HG02970 (cell line): ENCODE data around the gene STMND1.

ENCODE experiments used
- ATAC-seq: cut with Tn5 transposase; IDR thresholded peaks from one replicate; pipeline ENCODE4 v1.9.1; 2021; ENCODE audit warnings: mild to moderate bottlenecking, moderate library complexity, moderate number of reproducible peaks; ENCODE audit not compliant: unreplicated experiment, low FRiP score

The STMND1 gene

DNA sequence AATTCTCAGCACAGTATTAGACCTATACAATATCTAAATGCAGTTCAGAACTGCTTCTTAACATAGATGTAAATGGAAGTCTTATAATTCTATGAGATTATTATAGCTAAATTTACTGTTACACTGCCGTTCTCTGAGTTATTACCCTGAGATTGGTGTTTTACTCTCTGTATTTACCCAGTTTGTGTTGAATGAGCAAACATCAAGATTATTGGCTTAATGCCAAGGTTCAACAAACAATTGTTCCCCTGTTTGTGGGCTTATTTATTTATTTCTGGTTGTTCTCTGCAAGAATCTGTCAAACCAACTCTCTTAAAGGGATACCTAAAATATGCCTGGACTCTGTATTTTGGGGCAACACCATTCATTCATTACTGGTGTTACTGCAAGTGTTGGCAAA is 5.2 kb upstream of the STMND1 start:
- ATAC-seq = no peak

- no peak for ATAC-seq
Measured at GRCh38 chr6:17097982-17098381, 3.9 kb upstream of the STMND1 start.

GRCh38 chr6:17098538-17098937 is 3.3 kb upstream of the STMND1 start:
- no peak for ATAC-seq

DNA sequence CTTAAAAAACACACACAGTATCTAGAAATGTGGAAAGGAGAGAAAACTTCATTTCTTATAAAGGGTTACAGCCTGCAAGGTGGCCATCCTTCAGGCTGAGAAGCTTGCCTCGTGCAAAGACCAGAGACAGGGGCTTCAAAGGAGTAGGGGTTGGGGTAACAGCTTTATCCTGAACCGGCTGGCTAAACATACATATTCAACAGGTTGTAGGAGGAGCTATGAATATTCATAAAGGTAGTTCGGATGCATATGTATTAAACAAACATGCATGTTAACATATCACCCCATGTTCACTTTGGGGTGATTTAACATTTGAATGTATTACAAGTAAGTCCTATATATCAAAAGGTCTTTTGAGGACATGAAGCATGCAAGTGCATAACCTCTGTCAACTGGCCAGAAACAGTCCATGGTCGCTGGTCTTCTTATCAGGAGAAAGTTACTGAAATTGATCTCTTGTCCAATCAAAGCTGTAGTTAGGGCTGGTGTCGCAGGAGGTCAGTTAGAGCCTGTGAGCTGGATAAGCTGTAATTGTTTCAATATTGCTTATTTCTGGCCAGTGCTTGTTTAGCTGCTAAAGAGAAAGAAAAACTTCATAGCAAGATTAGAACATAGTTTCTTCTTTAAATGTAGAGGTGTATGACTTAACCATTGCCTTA is 2.3 kb upstream of the STMND1 start:
- ATAC-seq = no peak

DNA sequence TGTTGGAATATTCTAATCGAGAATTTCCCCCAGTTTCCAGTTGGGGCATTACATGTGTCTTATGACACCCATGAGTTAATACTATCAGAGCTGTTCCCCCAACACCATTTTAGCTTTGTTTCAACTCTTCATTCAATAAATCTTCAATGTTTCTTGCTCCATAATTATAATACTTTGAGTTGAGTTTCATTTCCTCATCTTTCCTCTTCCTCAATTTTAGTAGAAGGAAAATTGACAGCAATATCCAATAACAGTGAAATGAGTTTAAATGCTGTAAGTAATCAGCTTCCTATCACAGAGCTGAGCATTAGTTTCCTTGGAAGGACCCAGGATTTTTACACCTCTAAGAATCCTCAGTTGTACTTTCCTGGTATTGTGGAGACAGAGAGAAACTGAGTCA is 1.0 kb upstream of the STMND1 start:
- ATAC-seq = no peak

GRCh38 chr6:17102258-17102870 is 514 bp downstream of the STMND1 start:
- no peak for ATAC-seq

- no peak for ATAC-seq
Measured at GRCh38 chr6:17103715-17104114, 1.9 kb downstream of the STMND1 start.

DNA sequence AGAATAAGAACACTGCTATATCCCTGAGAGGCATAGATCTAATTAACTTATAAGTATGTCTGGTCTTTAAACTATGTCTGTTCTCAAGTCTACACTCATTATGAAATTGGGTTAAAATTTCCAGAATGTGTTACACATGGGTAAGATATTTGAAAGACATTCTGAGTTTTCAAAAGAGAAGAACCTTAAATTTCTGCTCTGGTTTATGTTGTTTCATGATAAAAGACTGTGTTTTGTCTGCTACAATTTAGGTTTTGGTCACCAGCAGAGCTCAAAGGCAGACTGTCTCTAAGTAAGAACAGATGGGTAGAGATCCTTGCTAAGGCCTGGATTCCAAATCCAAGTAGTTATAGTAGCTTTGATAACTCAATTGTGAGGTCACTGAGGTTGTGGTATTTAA is 6.0 kb downstream of the STMND1 start:
- ATAC-seq = no peak

- ATAC-seq = no peak
Measured at GRCh38 chr6:17115251-17116116, 13.6 kb downstream of the STMND1 start.

DNA sequence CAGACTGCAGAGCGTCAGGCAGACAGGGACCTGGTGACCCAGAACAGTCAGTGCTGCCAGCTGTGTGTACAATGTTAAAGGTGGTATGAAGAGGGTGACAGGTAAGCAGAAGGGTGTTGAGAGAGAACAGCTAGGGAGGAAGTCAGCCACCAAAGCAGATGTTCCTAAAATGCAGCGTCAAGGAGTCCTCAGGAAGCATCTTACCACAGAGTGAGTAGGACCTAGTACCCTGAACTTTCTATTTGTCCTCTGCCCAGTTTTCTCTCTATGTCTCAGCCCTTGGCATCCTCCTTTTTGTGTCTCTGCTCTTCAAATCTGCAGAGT is 14.2 kb downstream of the STMND1 start:
- no peak for ATAC-seq

DNA sequence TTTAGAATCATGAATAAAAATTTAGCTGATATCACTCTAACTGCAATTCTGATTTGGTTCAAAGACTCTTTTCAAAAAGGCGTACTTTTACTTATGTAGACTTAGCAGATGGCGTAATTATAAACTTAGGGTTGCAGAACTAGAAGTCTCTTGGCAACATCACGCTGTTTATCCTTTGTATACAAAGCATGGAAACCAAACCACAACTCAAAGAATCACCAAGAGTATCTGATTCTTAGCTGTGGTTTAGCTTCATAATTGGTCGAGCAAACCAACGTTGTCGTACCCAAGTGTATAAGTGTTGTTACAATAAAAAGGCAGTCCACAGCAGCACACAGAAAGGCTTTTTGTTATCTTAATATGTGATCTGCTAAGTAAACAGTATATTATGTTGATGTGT is 18.2 kb downstream of the STMND1 start:
- ATAC-seq = no peak

- no peak for ATAC-seq
Measured at GRCh38 chr6:17125407-17125806, 23.6 kb downstream of the STMND1 start.

- ATAC-seq = no peak
Measured at GRCh38 chr6:17130786-17131185, 28.9 kb downstream of the STMND1 start.

DNA sequence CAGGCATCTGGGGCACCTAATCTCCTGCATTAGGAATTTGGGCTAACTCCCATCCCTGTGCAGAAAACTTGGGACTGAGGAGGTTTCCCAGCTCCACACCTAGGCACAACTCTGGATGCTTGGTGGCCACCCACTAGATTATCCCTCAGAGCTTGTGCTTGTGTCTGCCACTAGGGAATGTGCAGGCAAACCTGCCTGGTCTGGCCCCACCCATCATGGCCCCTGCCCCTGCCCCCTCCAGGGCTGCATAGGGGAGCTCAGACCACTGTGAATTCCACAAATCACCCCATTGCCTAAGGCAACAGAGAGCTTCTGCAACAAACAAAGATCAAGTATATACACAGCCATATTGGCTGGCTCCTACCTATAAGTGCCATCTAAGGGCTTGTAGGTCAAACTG is 31.1 kb downstream of the STMND1 start:
- ATAC-seq = no peak

- no peak for ATAC-seq
Measured at GRCh38 chr6:17138033-17138432, 36.2 kb downstream of the STMND1 start.

GRCh38 chr6:17144016-17144415 is 42.2 kb downstream of the STMND1 start:
- no peak for ATAC-seq

- no peak for ATAC-seq
Measured at GRCh38 chr6:17149571-17149970, 47.7 kb downstream of the STMND1 start.

DNA sequence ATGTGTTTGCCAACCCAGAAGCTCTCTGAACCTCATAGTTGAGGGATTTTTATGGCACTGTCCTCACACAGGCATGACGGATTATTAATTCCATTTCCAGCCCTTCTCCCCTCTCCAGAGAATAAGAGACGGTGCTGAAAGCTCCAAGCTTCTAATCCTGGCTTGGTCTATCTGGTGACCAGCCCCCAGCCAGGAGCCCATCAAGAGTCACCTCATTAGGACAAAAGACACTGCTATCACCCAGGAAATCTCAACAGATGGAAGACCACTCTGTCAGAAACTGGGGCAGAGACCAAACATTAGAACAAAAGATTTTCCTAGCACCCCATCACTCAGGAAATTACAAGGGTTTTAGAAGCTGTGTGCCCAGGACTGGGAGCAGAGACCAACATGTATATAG is 48.2 kb downstream of the STMND1 start:
- ATAC-seq = no peak

DNA sequence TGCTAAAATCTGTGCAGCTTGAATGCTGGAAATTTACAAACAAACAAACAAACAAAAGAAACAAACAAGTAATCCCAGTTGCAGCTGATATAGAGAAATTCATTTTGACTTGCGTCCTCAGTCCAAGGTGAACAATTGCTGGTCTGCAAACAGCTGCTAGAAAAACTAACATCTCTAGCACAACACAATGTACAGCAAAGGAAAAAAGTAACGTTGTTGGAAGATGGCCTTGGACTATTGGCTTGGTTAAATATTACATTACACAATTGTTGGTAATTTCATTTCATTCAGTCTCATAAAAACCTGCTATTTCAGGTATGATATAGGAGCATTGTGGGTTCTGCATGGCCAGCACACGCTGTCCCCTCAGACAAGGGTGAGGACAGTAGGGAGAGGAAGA is 50.0 kb downstream of the STMND1 start:
- ATAC-seq = no peak

GRCh38 chr6:17152703-17153102 is 50.9 kb downstream of the STMND1 start:
- ATAC-seq = no peak

DNA sequence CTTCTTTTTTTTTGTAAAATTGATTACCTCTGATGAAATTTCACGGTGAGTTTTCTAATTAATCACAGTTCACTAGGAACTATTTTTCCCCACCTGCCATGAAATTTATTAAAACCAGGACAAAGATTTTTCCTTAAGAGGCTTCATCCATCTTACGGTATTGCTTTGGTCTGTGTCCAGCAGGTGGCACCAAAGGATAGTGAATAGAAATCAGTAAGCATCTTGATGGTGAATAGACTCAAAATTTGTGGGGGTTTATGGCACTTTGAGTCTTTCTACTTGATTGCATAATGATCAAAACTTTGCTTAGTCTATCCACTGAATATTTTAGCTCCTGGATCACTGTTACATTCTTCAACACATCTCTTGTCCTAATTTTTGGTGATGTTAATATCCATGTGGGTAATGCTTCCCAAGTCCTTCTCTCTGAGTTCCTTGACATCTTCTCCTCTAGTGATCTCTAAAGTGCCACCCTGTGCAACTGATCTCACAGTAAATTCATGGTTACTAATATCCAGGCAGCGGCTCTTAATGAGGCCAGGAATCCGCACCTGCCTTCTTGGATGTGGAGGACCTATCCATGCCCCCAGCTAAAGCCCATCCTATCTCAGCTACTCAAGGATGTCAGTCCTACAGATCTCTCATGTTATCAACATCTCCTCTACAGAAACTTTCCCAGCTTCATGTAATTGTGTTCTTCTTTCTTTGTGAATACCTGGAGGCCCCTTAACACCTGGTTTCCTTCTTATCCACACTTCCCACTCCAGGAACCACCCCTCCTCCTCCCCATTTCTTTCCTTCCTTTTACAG is 54.5 kb downstream of the STMND1 start:
- ATAC-seq = no peak
